Fibroblast of the aortic adventitia (primary cell): ENCODE measurements around the gene ZNF629. TPM values are rescaled to one million over a fixed set of nuclear protein-coding genes. Genes with fewer than 3 reads are reported as not detected.

Source experiments
- DNase-seq: peaks from one replicate; pipeline ENCODE4 v3.0.0-alpha.2; 2010; ENCODE audit warnings: low read depth
- H3K4me3 ChIP-seq: 2 replicates; pipeline ENCODE4 v1.5.1; 2011; ENCODE audit warnings: low read depth, mild to moderate bottlenecking, control low read depth, low read length, moderate library complexity
- total RNA-seq: library from RNA; depleted of rRNA; stranded (reverse); fragments of >200 nt; gene quantifications from 2 replicates; pipeline ENCODE4 v1.2.3, GENCODE V29; 2012; ENCODE audit warnings: low replicate concordance
- TF ChIP-seq, protein P1 (sequence below): IDR thresholded peaks from 2 replicates; pipeline ENCODE4 v1.5.1; 2011; ENCODE audit warnings: mild to moderate bottlenecking, low read length, control low read depth, inconsistent platforms; ENCODE audit not compliant: insufficient read depth

The ZNF629 gene
- total RNA-seq, 1 donor = 15.0 TPM

DNA sequence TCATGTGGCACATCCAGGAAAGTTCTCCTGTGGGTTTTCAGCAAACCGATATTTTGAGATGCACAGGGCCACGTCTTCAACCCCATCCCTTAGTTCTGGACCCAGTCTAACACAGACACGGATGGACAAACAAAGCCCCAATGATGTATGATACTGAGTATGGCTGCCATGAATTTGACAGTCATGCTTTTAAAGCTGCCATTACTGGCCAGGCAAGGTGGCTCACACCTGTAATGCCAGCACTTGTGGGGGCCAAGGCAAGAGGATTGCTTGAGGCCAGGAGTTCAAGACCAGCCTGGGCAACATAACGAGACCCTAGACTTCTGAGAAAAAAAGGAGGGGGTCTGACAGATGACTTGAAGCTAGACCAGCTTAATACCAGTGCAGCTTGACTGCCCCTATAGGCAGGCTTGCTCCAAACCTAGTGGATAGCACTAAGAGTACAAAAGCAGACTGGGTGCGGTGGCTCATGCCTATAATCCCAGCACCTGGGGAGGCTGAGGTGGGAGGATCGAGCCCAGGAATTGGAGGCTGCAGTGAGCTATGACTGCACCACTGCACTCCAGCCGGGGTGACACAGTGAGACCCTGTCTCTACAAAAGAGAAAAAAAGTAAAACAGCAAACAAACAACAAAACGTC lies 10.8 kb upstream of the ZNF629 start:
- TF ChIP-seq, protein P1, sequence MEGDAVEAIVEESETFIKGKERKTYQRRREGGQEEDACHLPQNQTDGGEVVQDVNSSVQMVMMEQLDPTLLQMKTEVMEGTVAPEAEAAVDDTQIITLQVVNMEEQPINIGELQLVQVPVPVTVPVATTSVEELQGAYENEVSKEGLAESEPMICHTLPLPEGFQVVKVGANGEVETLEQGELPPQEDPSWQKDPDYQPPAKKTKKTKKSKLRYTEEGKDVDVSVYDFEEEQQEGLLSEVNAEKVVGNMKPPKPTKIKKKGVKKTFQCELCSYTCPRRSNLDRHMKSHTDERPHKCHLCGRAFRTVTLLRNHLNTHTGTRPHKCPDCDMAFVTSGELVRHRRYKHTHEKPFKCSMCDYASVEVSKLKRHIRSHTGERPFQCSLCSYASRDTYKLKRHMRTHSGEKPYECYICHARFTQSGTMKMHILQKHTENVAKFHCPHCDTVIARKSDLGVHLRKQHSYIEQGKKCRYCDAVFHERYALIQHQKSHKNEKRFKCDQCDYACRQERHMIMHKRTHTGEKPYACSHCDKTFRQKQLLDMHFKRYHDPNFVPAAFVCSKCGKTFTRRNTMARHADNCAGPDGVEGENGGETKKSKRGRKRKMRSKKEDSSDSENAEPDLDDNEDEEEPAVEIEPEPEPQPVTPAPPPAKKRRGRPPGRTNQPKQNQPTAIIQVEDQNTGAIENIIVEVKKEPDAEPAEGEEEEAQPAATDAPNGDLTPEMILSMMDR = peak; percentile 22
- no peak for DNase-seq
- H3K4me3 ChIP-seq = no peak overlapping the region

DNA sequence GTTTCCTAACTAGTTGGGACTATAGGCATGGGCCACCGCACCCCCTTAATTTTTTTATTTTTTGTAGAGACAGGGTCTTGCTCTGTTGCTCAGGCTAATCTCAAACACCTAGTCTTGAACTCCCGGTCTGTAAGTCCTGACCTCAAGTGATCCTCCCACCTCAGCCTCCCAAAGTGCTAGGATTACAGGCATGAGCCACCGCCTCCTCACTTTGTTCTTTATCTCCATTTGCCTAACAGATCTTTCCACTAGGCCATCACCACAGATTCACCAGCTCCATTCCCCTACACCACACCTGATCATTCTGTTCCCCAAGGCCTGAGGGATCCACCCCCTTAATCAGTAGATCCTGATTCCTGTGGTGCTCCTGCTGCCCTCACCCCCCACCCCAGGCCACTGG lies 7.6 kb upstream of the ZNF629 start:
- DNase-seq = no peak
- H3K4me3 ChIP-seq = no peak overlapping the region
- TF ChIP-seq, protein P1 = no peak

DNA sequence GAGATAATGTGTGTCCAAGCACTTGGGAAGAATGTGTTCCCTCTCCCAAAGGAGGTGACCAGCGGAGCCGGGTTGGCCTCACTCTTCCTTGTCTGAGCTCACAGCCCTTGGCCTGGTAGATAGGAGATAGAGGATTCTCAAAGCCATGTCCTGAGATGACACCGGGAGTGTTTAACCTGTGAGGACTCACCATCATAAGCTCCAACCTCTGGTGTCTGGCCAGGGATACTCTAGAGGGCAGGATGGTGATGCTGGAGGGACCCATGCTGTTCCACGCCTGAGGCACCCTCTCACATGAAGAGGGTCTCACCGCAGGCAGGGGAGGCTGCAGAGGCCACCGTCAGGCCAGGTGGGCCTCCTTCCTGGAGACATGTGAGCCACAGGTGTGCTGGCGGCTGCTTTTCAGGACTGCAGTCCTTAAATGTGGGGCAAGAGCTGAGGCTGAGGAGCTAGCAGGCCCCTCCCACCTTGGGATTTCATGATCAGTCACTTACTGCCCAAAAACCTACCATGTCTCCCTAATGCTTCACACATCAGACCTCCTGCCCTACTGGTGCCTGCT lies 6.6 kb upstream of the ZNF629 start:
- H3K4me3 ChIP-seq = no peak overlapping the region
- TF ChIP-seq, protein P1 = no peak
- no peak for DNase-seq

DNA sequence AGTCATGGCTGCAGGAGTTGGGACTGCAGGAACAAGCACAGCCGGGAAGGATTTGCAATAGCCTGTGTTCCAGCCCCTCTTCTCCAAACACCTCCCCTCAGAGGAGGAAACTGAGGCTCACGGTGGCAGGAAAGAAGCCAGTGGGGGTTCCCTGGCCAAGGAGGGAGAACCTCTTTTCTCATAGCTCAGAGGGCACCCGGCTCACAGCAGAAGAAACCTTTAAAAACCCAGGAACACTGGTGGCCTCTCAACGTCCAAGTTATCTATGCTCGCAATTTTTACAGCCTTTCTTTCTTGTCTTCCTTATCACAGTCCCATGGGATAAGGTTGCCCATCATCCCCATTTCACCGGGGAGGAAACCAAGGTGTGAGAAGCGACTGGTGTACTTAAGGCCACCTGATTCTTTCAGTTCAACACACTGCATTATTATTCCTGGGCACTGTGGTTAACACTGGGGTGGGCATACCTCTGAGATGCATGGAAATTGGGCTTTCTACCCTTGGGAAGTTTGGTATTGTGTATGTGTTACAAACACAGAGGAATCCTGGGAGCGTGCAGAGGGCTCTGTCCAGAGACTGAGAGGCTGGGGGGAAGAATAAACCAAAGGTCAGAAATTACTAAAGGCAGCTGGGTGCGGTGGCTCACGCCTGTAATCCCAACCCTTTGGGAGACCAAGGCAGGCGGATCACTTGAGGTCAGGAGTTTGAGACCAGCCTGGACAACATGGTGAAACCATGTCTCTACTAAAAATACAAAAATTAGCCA lies 791 bp upstream of the ZNF629 start:
- TF ChIP-seq, protein P1 = no peak
- DNase-seq = no peak
- peak overlapping the region; percentile 94 for H3K4me3 ChIP-seq

DNA sequence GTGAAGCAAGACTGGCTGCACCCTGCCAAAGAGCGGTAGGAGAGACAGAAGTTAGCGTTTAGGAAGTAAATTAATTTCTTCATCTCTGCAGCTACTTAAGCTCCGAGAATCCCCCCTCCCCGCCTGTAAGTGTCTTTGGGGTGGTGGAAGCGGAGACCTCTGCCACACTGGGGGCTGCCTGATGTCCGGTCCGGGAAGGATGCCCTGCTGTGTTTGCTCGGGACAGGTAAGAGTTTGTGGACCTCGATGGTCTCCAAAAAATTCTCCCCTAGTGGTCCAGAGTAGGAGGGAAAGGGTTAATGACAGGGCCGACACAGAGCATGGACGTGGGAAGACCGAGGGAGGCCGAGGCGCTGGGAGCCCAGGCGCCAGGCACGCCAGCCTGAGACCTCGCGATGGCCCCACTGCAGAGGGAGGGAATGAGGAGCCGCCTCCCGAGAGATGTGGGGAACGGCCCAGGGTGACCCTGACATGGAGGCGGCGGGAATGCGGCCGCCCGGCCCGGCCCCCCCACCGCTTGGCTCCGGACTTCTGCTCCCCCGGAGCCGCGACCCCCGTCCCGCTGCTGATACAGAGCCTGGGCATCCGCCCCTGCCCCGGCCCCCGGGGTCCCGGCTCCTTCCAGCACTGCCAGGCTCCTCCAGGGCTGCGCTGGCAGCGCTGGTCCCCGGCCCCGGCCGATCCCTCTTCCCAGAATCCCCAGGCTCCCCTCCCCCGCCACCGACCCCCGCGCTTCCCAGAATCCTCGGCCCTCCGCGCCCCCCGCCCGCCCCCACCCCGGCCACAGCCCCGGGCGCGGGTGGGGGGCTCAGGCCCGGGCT lies 680 bp downstream of the ZNF629 start:
- TF ChIP-seq, protein P1 = no peak
- peak; percentile 52 for DNase-seq

More for the DNA sequence above, 680 bp downstream of the ZNF629 start:
- H3K4me3 ChIP-seq = peak overlapping the region; percentile 94
